Neuronal stem cell (in vitro differentiated cells): ENCODE measurements around the gene WNT9A.

Source experiments
- DNase-seq: peaks from one replicate; pipeline ENCODE4 v3.0.0-alpha.2; 2013; ENCODE audit warnings: low spot score
- H2AFZ ChIP-seq: one replicate; pipeline ENCODE4 v1.6.1; 2013; ENCODE audit warnings: mild to moderate bottlenecking, low read length, inconsistent platforms
- H2AK5ac ChIP-seq: 2 replicates; pipeline ENCODE4 v1.6.1; 2013; ENCODE audit warnings: low read depth, mild to moderate bottlenecking, inconsistent platforms, low read length, moderate library complexity, mixed read lengths
- H2BK120ac ChIP-seq: 2 replicates; pipeline ENCODE4 v1.6.1; 2013; ENCODE audit warnings: low read depth, mild to moderate bottlenecking, inconsistent platforms, low read length, moderate library complexity, mixed read lengths
- H2BK12ac ChIP-seq: one replicate; pipeline ENCODE4 v1.6.1; 2013; ENCODE audit warnings: low read length, inconsistent platforms
- H2BK15ac ChIP-seq: 2 replicates; pipeline ENCODE4 v1.6.1; 2013; ENCODE audit warnings: mild to moderate bottlenecking, low read length, inconsistent platforms, mixed read lengths
- H2BK5ac ChIP-seq: one replicate; pipeline ENCODE4 v1.6.1; 2013; ENCODE audit warnings: inconsistent platforms, mild to moderate bottlenecking, low read length, moderate library complexity
- H3K14ac ChIP-seq: one replicate; pipeline ENCODE4 v1.6.1; 2013; ENCODE audit warnings: low read length, inconsistent platforms
- H3K18ac ChIP-seq: 2 replicates; pipeline ENCODE4 v1.6.1; 2013; ENCODE audit warnings: low read length, inconsistent platforms
- H3K23ac ChIP-seq: 2 replicates; pipeline ENCODE4 v1.6.1; 2013; ENCODE audit warnings: low read depth, mild to moderate bottlenecking, mixed read lengths, low read length, inconsistent platforms; ENCODE audit not compliant: poor library complexity
- H3K27ac ChIP-seq: replicated peaks from 3 replicates; pipeline ENCODE4 v1.5.1; 2013; ENCODE audit warnings: low read length, inconsistent platforms
- H3K27me3 ChIP-seq, 3 experiments: 2 replicates each; pipeline ENCODE4 v1.6.1; 2013; ENCODE audit warnings: low read length in 3 of 3, mild to moderate bottlenecking in 2 of 3, inconsistent platforms in 1 of 3, low read depth in 1 of 3, mixed read lengths in 1 of 3, moderate library complexity in 1 of 3; ENCODE audit not compliant: control insufficient read depth in 3 of 3, insufficient read depth in 3 of 3
- H3K36me3 ChIP-seq, 2 donors: replicated peaks in 1 of 2; 2 replicates each; pipeline ENCODE4 v1.6.1; 2013; ENCODE audit warnings: low read length in 2 of 2; ENCODE audit not compliant: control insufficient read depth in 2 of 2, insufficient read depth in 2 of 2
- H3K4ac ChIP-seq: 2 replicates; pipeline ENCODE4 v1.6.1; 2013; ENCODE audit warnings: inconsistent platforms, mild to moderate bottlenecking, low read length, moderate library complexity
- H3K4me1 ChIP-seq, 2 donors: 1 replicate in 1 of 2; 2 replicates in 1 of 2; pipeline ENCODE4 v1.6.1; 2013; ENCODE audit warnings: low read length in 2 of 2, low read depth in 1 of 2; ENCODE audit not compliant: control insufficient read depth in 2 of 2, insufficient read depth in 1 of 2
- H3K4me2 ChIP-seq: one replicate; pipeline ENCODE4 v1.6.1; 2013; ENCODE audit warnings: mild to moderate bottlenecking, low read length, inconsistent platforms; ENCODE audit not compliant: insufficient read depth, poor library complexity, severe bottlenecking
- H3K4me3 ChIP-seq, 2 donors: 2 replicates each; pipeline ENCODE4 v1.5.1; 2013; ENCODE audit warnings: low read length in 2 of 2, mild to moderate bottlenecking in 2 of 2, inconsistent platforms in 1 of 2, moderate library complexity in 1 of 2
- H3K79me1 ChIP-seq: one replicate; pipeline ENCODE4 v1.6.1; 2013; ENCODE audit warnings: low read depth, mild to moderate bottlenecking, inconsistent platforms, low read length, moderate library complexity
- H3K9ac ChIP-seq: one replicate; pipeline ENCODE4 v1.6.1; 2013; ENCODE audit warnings: mild to moderate bottlenecking, low read depth, low read length, inconsistent platforms; ENCODE audit not compliant: poor library complexity
- H3K9me3 ChIP-seq, 2 donors: replicated peaks in 1 of 2; 2 replicates each; pipeline versions ENCODE3 to v1.6.1; 2013; ENCODE audit warnings: low read length in 2 of 2, mild to moderate bottlenecking in 2 of 2, inconsistent platforms in 1 of 2, low read depth in 1 of 2, mixed read lengths in 1 of 2, moderate library complexity in 1 of 2; ENCODE audit not compliant: control insufficient read depth in 2 of 2, insufficient read depth in 1 of 2
- H4K8ac ChIP-seq: one replicate; pipeline ENCODE4 v1.6.1; 2013; ENCODE audit warnings: low read depth, mild to moderate bottlenecking, inconsistent platforms, low read length, moderate library complexity
- H4K91ac ChIP-seq: one replicate; pipeline ENCODE4 v1.6.1; 2013; ENCODE audit warnings: low read length, low read depth, mild to moderate bottlenecking, inconsistent platforms; ENCODE audit not compliant: poor library complexity
- WGBS, 2 donors: extraction: QIAGEN DNeasy Blood & Tissue Kit; methylation state at CpG; one replicate each; pipeline ENCODE4 v1.1.7; 2013; ENCODE audit warnings: missing lambda C conversion rate in 2 of 2, mixed read lengths in 1 of 2; ENCODE audit not compliant: insufficient read length in 2 of 2, insufficient replicate concordance in 1 of 2; ENCODE audit errors: extremely low coverage in 2 of 2; 5-methylcytosine and 5-hydroxymethylcytosine counted together

Gene WNT9A

GRCh38 chr1:227884370-227885134 is 63.2 kb downstream of the WNT9A start:
- H3K14ac ChIP-seq = no peak overlapping the region
- no CpG with 5 or more reads among the region's 15 CpGs for WGBS, 2 donors
- no peak overlapping the region for H3K4me3 ChIP-seq
- no peaks in the 10 kb centered on the region for H3K27me3 ChIP-seq
- H3K4ac ChIP-seq = no peak overlapping the region
- DNase-seq = no peak
- H3K9me3 ChIP-seq = peaks cover 0 to 2% of the 10 kb centered on the region in 2 donors
- H3K4me1 ChIP-seq = peaks cover 13 to 26% of the 10 kb centered on the region in 2 donors
- no peaks in the 10 kb centered on the region for H3K79me1 ChIP-seq
- peak overlapping the region; percentile 43 for H2BK5ac ChIP-seq
- peak overlapping the region; percentile 65 for H3K18ac ChIP-seq
- H2AFZ ChIP-seq = no peak overlapping the region
- H3K4me2 ChIP-seq = no peak overlapping the region
- no peaks in the 10 kb centered on the region for H3K36me3 ChIP-seq
- no peak overlapping the region for H2BK15ac ChIP-seq
- H2BK12ac ChIP-seq = peak overlapping the region; percentile 50
- no peak overlapping the region for H3K9ac ChIP-seq
- no peak overlapping the region for H4K8ac ChIP-seq
- no peak overlapping the region for H2BK120ac ChIP-seq
- H4K91ac ChIP-seq = peak overlapping the region; percentile 69
- H3K23ac ChIP-seq = peak overlapping the region; percentile 23
- no peak overlapping the region for H3K27ac ChIP-seq
- peak overlapping the region; percentile 98 for H2AK5ac ChIP-seq

- Histone ChIP-seq H4K8ac (no peak overlapping the region), H3K36me3 (no peaks in the 10 kb centered on the region), H3K14ac (no peak overlapping the region), H3K23ac (no peak overlapping the region), H2AK5ac (peak overlapping the region; percentile 98), H4K91ac (no peak overlapping the region), H2BK15ac (peak overlapping the region; percentile 38), H3K27ac (no peak overlapping the region), H2BK120ac (no peak overlapping the region), H3K4me2 (no peak overlapping the region), H2AFZ (no peak overlapping the region), H3K9ac (no peak overlapping the region), H3K18ac (peak overlapping the region; percentile 76), H3K4me1 (peaks cover 13 to 22% of the 10 kb centered on the region in 2 donors), H3K4ac (no peak overlapping the region), H3K4me3 (no peak overlapping the region), H3K79me1 (no peaks in the 10 kb centered on the region), H3K27me3 (no peaks in the 10 kb centered on the region), H3K9me3 (peaks cover 0 to 2% of the 10 kb centered on the region in 2 donors), H2BK5ac (peak overlapping the region; percentile 43), H2BK12ac (no peak overlapping the region)
- DNase-seq = no peak
- WGBS, 2 donors = no CpG with 5 or more reads among the region's 15 CpGs
Measured at GRCh38 chr1:227883641-227884301, 64.0 kb downstream of the WNT9A start.

- Histone ChIP-seq H2AFZ (no peak overlapping the region), H3K9ac (no peak overlapping the region), H3K36me3 (no peaks in the 10 kb centered on the region), H3K27me3 (no peaks in the 10 kb centered on the region), H2BK12ac (peak overlapping the region; percentile 84), H4K8ac (no peak overlapping the region), H3K4me3 (no peak overlapping the region), H3K14ac (no peak overlapping the region), H3K23ac (peak overlapping the region; percentile 44), H3K4me2 (no peak overlapping the region), H3K18ac (peak overlapping the region; percentile 19), H3K4me1 (peaks cover 13 to 19% of the 10 kb centered on the region in 2 donors), H2AK5ac (peak overlapping the region; percentile 94), H2BK5ac (peak overlapping the region; percentile 71), H3K79me1 (no peaks in the 10 kb centered on the region), H2BK15ac (peak overlapping the region; percentile 38), H3K4ac (peak overlapping the region; percentile 89), H3K9me3 (peaks cover 0 to 2% of the 10 kb centered on the region in 2 donors), H2BK120ac (no peak overlapping the region), H4K91ac (no peak overlapping the region), H3K27ac (no peak overlapping the region)
- no peak for DNase-seq
- no CpG with 5 or more reads among the region's 9 CpGs for WGBS, 2 donors
Measured at GRCh38 chr1:227883073-227883520, 64.6 kb downstream of the WNT9A start.

- DNase-seq = no peak
- no peaks in the 10 kb centered on the region for H3K36me3 ChIP-seq
- H3K4me1 ChIP-seq = peaks cover under 1 to 3% of the 10 kb centered on the region in 2 donors
- H3K27ac ChIP-seq = no peak overlapping the region
- H4K8ac ChIP-seq = no peak overlapping the region
- no peaks in the 10 kb centered on the region for H3K79me1 ChIP-seq
- no peak overlapping the region for H2BK15ac ChIP-seq
- no peak overlapping the region for H2AFZ ChIP-seq
- peak overlapping the region; percentile 31 for H3K18ac ChIP-seq
- H3K4me3 ChIP-seq = no peak overlapping the region
- H2BK12ac ChIP-seq = no peak overlapping the region
- no peak overlapping the region for H3K4me2 ChIP-seq
- no peak overlapping the region for H3K23ac ChIP-seq
- H3K4ac ChIP-seq = no peak overlapping the region
- H2BK5ac ChIP-seq = no peak overlapping the region
- no peak overlapping the region for H3K14ac ChIP-seq
- peaks cover 0 to 2% of the 10 kb centered on the region in 2 donors for H3K9me3 ChIP-seq
- no peak overlapping the region for H4K91ac ChIP-seq
- H2AK5ac ChIP-seq = no peak overlapping the region
- H3K27me3 ChIP-seq = no peaks in the 10 kb centered on the region
- no CpG with 5 or more reads among the region's 4 CpGs for WGBS, 2 donors
- H3K9ac ChIP-seq = no peak overlapping the region
- H2BK120ac ChIP-seq = no peak overlapping the region
Measured at GRCh38 chr1:227880342-227880924, 67.3 kb downstream of the WNT9A start.
